Stomach smooth muscle (tissue), 2 donors: Measurements from ENCODE around the gene LIFR.
"Not testable (repeated sequence)": the region's sequence is repeated elsewhere in the genome, so short reads cannot be mapped to it uniquely, and the experiment has no call there.

Experiments
- H3K27ac ChIP-seq: one replicate; pipeline ENCODE4 v1.7.0; 2013; ENCODE audit warnings: mild to moderate bottlenecking, low read length, inconsistent platforms
- H3K27me3 ChIP-seq, 2 donors: one replicate each; pipeline ENCODE4 v1.7.0; 2013; ENCODE audit warnings: low read length in 2 of 2; ENCODE audit not compliant: insufficient read depth in 2 of 2, control insufficient read depth in 1 of 2
- H3K36me3 ChIP-seq, 2 donors: one replicate each; pipeline ENCODE4 v1.7.0; 2013; ENCODE audit warnings: low read length in 2 of 2; ENCODE audit not compliant: control insufficient read depth in 2 of 2, insufficient read depth in 2 of 2
- H3K4me1 ChIP-seq: one replicate; pipeline ENCODE4 v1.7.0; 2013; ENCODE audit warnings: low read length; ENCODE audit not compliant: control insufficient read depth, insufficient read depth
- H3K4me3 ChIP-seq, 2 donors: one replicate each; pipeline ENCODE4 v1.7.0; 2013; ENCODE audit warnings: low read length in 2 of 2
- H3K9ac ChIP-seq, 2 donors: one replicate each; pipeline ENCODE4 v1.7.0; 2013; ENCODE audit warnings: low read length in 2 of 2, mild to moderate bottlenecking in 1 of 2
- H3K9me3 ChIP-seq, 2 donors: one replicate each; pipeline ENCODE4 v1.7.0; 2013; ENCODE audit warnings: low read length in 2 of 2; ENCODE audit not compliant: control insufficient read depth in 2 of 2
- donor health status: healthy.
- donor health status: Pancreatic carcinoma.

The LIFR gene

DNA sequence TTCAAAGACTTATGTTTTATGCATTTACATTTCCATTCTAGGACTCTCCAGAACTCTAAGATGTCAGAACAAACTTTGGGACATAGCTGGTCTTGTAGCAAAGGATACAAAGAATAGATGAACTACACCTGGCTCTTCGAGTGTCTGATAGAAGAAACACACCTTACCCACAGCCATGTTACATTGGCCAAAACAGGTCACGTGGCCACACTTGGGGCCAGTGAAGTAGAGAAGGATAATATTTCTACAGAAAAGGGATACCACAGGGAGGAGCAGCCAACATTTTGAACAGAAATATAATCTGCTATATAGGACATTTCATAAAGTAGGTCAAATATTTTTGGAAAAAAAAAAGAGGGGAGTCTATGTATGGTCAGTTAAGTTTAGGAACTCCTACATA is 22.7 kb upstream of the LIFR start:
- H3K4me3 ChIP-seq, result no peak overlapping the region
- no peaks in the 10 kb centered on the region for H3K36me3 ChIP-seq
- H3K4me1 ChIP-seq, result no peaks in the 10 kb centered on the region
- no peak overlapping the region for H3K27ac ChIP-seq
- no peak overlapping the region for H3K9ac ChIP-seq
- H3K9me3 ChIP-seq, result no peaks in the 10 kb centered on the region
- H3K27me3 ChIP-seq, result no peaks in the 10 kb centered on the region

DNA sequence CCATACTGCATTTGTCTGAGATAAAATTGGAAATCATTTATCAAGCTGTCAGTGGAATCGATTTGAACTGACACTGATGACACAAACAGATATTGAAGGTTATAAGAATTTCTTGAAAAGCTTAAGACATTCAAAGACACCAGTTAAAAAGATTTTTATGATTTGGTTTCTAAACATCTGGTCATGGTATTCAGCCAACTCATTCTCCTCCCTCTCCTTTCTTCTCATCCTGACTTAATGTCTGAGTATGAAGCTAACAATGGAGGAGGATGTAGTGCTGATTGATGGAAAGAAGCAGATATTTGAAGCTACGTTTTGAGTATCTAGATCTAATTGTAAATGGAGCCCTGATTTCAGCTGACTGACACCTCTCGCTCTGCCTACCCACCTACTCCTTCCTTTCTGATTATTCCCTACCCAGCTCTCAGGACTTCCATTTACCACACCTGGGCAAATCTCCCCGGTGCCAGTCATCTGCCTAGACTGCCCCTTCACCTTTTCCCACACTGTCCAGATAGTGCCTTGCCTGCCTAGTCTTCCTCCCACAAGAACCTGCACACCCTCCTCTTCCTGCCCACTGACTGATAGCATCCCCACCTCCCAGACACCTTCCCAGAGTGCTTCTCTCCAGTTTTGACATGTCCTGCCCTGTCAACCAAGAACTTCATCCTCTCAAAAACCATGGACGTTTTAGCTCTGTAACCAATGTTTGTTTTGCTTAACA is 20.7 kb upstream of the LIFR start:
- H3K4me1 ChIP-seq, result no peaks in the 10 kb centered on the region
- H3K27ac ChIP-seq, result no peak overlapping the region
- no peak overlapping the region for H3K4me3 ChIP-seq
- H3K36me3 ChIP-seq, result no peaks in the 10 kb centered on the region
- H3K27me3 ChIP-seq, result no peaks in the 10 kb centered on the region
- H3K9me3 ChIP-seq, result no peaks in the 10 kb centered on the region
- H3K9ac ChIP-seq, result no peak overlapping the region

DNA sequence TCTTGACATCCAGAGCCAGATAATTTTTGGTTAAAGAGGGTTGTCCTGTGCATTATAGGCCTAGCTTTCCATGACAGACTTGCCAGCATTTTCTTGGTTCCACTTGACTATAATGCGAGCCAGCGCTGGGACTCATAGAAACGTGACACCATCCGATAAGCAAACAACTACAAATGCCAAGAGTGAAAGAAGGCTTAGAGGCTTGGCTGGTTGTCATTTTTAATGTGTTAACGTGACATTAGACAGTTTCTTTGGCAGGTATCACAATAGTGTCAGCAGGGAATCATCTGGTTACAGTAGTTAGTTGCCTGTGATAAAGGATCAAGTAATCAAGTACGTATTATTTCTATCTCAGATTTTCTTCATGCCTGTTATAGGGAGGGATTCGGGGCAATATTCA is 20.0 kb upstream of the LIFR start:
- H3K27ac ChIP-seq, result no peak overlapping the region
- no peaks in the 10 kb centered on the region for H3K9me3 ChIP-seq
- no peaks in the 10 kb centered on the region for H3K4me1 ChIP-seq
- H3K27me3 ChIP-seq, result no peaks in the 10 kb centered on the region
- no peaks in the 10 kb centered on the region for H3K36me3 ChIP-seq
- no peak overlapping the region for H3K4me3 ChIP-seq
- H3K9ac ChIP-seq, result no peak overlapping the region

DNA sequence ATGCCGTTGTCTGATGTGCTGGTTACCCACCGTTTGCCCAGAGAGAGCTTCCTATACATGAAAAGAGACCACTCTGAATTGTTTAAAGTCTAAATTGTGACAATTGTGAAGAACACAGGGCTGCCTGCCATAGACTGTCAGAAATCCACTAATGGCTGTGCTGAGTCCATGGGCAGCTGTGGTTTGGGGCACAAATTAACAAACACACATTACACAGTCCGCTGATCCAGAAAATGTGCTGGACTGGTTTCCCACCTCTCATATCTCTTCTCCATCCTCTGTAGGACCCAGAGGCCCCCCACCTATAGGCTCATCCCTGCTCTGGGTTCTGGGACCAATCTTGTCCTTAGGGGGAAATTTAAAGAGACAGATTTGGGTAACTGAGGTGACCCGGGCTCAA is 19.0 kb upstream of the LIFR start:
- no peaks in the 10 kb centered on the region for H3K4me1 ChIP-seq
- no peaks in the 10 kb centered on the region for H3K36me3 ChIP-seq
- H3K9me3 ChIP-seq, result no peaks in the 10 kb centered on the region
- no peaks in the 10 kb centered on the region for H3K27me3 ChIP-seq
- no peak overlapping the region for H3K4me3 ChIP-seq
- no peak overlapping the region for H3K27ac ChIP-seq
- no peak overlapping the region for H3K9ac ChIP-seq

DNA sequence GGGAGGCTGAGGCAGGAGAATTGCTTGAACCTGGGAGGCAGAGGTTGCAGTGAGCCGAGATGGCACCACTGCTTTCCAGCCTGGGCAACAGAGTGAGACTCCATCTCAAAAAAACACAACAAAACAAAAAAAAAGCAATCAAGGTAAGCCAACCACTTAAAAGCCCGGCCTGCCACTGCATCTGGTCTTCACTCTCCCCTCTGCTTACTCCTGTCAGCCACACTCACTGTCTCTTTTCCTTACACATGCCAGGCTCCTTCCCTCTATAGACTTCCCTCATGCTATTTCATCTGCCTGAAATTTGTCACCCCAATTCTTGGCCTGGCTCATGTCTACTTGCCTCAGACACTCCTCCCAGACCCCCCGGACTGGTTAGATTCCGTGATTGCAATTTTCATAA is 17.6 kb upstream of the LIFR start:
- Histone ChIP-seq H3K36me3 (no peaks in the 10 kb centered on the region), H3K9me3 (no peaks in the 10 kb centered on the region), H3K9ac (no peak overlapping the region), H3K4me1 (no peaks in the 10 kb centered on the region), H3K27ac (no peak overlapping the region), H3K27me3 (no peaks in the 10 kb centered on the region), H3K4me3 (no peak overlapping the region)

DNA sequence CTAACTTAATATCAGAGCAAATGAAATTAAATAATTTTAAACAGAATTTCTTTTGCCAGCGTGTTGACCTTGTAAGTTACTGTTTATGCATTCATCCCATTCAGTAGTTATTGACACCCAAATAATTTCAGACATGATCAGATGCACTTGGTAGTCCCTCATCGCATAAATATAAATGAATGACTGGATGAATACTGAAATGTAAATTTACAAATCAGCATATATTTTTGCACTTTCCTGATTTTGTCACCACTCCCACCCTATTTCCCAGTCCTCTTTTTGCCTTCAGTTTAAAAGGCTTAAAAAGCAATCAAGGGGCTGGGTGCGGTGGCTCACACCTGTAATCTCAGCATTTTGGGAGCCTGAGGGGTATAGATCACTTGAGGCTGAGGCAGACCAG is 17.1 kb upstream of the LIFR start:
- Histone ChIP-seq H3K9me3 (no peaks in the 10 kb centered on the region), H3K36me3 (no peaks in the 10 kb centered on the region), H3K27me3 (no peaks in the 10 kb centered on the region), H3K4me1 (no peaks in the 10 kb centered on the region), H3K4me3 (no peak overlapping the region), H3K9ac (no peak overlapping the region), H3K27ac (no peak overlapping the region)

DNA sequence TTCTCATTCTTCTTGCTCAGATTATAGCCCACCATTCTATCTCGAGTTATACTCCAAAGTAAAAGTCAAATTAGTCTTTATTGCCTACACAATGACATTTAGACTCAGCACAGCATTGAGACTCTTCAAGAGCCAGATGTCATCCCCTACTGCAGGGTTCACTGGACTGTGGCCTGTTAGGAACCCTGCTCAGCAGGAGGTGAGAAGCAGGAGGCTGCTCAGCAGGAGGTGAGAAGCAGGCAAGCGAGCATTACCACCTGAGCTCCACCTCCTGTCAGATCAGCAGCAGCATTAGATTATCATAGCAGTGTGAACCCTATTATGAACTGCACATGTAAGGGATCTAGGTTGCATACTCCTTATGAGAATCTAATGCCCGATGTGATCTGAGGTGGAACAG is 12.7 kb upstream of the LIFR start:
- H3K9ac ChIP-seq, result no peak overlapping the region
- no peaks in the 10 kb centered on the region for H3K27me3 ChIP-seq
- H3K27ac ChIP-seq, result no peak overlapping the region
- H3K4me1 ChIP-seq, result no peaks in the 10 kb centered on the region
- H3K4me3 ChIP-seq, result no peak overlapping the region
- no peaks in the 10 kb centered on the region for H3K9me3 ChIP-seq
- H3K36me3 ChIP-seq, result no peaks in the 10 kb centered on the region

DNA sequence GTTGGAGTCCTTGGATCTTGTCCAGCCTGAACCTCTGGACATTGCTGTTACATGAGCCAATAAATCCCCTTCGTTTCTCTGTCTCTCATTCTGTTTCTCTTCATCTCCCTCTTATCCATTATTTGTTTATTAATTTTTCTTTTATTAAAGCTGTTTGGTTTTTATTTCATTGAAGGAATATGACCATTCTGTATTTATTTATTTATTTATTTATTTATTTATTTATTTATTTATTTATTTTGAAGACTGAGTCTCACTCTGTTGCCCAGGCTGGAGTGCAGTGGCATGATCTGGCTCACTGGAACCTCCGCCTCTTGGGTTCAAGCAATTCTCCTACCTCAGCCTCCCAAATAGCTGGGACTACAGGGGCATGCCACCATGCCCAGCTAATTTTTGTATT is 10.9 kb upstream of the LIFR start:
- H3K9me3 ChIP-seq, H3K9ac ChIP-seq, H3K4me1 ChIP-seq, H3K27me3 ChIP-seq, H3K36me3 ChIP-seq, H3K4me3 ChIP-seq, H3K27ac ChIP-seq: not testable (repeated sequence)

DNA sequence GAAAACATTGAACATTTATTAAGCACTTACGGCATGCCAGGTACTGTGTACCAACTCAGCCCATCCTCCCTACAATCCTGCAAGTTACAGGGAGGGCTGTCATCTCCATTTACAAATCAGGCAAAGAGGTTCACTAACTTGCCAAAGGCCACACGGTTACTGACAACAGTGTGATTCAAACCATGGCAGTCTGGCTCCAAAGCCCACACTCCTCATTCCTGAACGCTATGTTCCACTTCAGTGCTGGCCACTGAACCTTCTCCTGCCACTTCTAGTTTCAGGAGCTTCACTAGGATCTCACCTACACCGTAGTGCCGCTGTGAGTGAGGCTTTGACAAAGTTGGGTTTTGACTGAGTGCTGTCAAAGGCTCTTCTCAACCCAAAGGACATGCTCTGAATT is 7.2 kb upstream of the LIFR start:
- Histone ChIP-seq H3K9me3 (no peaks in the 10 kb centered on the region), H3K4me1 (no peaks in the 10 kb centered on the region), H3K27me3 (no peaks in the 10 kb centered on the region), H3K36me3 (no peaks in the 10 kb centered on the region), H3K9ac (no peak overlapping the region), H3K27ac (no peak overlapping the region), H3K4me3 (no peak overlapping the region)

DNA sequence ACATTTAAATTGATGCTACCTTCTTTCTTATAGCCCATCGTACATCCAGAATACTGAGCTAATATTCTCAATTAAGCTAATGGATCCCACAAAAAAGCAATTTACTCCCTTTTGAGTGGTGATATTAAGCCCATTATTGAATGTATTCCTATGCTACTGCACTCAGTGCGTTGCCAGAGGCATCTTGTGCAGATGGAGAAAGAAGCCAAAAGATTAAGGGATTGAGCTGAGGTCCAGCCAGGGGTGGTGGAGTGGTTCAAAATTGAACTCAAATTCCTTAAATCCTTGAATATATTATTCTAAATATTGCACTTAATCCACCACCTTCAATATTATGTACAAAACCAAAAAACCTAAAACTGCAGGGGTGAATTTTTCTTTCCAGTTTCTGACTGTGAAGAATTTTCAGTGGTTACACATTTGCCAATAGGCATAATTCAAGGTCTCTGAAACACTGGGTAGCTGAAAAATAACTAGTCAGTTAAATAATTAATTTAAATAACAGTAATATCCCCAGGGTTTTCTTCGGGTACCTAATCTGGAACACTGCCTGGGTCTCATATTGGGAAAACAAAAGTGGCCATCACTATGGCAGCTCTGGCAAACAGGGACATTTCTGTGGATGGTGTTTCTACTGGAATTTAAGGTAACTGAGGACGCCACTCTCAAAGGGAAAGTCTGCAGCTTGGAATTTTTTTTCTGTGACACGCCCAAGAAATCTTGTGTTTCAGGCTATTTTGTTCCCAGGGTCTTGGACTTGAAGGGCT is 6.2 kb upstream of the LIFR start:
- H3K27ac ChIP-seq, result no peak overlapping the region
- H3K9ac ChIP-seq, result no peak overlapping the region
- H3K36me3 ChIP-seq, result no peaks in the 10 kb centered on the region

DNA sequence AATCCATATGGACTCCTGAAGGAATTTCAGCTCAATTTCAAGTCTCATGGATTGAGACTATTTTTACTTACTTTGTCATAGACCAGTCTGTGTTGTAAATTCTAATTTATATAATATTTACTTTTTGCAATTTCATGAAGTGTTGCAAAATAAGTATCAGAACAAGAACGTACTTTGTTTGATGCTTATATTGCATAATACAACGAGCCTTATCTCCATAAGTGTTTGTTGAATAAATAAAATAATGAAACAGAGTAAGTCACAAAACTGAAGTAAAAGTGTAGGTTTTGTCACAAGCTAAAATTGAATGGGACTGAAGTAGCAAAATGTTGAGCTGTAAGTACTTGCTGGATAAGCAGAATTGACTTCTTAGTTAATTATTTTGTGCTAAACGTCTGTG is 3.0 kb upstream of the LIFR start:
- Histone ChIP-seq H3K4me1 (peaks cover 3% of the 10 kb centered on the region), H3K4me3 (no peak overlapping the region), H3K27ac (no peak overlapping the region), H3K9ac (no peak overlapping the region), H3K9me3 (no peaks in the 10 kb centered on the region), H3K36me3 (no peaks in the 10 kb centered on the region), H3K27me3 (no peaks in the 10 kb centered on the region)

More for the DNA sequence above, 6.2 kb upstream of the LIFR start:
- Histone ChIP-seq H3K4me3 (no peak overlapping the region), H3K4me1 (peaks cover under 1% of the 10 kb centered on the region), H3K9me3 (no peaks in the 10 kb centered on the region), H3K27me3 (no peaks in the 10 kb centered on the region)
